GM21723 (cell line): ENCODE measurements around the gene NUDT15.
"Not testable (repeated sequence)": the region's sequence is repeated elsewhere in the genome, so short reads cannot be mapped to it uniquely, and the experiment has no call there.

Source experiments
- ATAC-seq: cut with Tn5 transposase; IDR thresholded peaks from one replicate; pipeline ENCODE4 v1.9.1; 2021; ENCODE audit warnings: mild to moderate bottlenecking, moderate library complexity; ENCODE audit not compliant: unreplicated experiment

NUDT15 gene

DNA sequence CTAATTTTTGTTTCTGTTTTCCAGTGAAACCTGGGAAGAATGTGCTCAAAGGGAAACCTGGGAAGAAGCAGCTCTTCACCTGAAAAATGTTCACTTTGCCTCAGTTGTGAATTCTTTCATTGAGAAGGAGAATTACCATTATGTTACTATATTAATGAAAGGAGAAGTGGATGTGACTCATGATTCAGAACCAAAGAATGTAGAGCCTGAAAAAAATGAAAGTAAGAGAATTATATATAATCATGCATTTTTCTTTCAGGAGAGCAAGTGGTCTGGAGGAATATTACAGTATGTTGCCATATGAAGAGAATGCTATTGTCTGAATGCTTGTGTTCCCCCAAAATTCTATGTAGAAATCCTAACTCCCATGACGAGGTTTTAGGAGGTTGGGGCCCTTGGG lies 3.4 kb downstream of the NUDT15 start:
- no peak for ATAC-seq

DNA sequence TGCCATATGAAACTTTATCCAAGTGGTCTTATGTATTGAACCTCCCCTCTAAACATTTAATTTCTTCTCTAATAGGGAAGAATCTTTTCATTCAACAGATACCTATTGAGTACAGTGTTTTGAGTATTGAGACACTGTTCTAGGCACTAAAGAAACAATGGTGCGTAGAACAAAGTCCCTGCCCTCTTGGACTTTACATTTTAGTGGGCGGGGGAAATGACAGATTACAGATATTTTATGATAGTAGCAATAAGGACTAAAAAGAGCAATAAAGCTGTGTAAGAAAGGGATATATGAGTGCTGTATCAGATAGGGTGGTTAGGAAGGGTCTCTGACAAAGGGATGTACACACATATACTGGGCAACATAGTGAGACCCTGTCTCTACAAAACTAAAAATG lies 5.4 kb downstream of the NUDT15 start:
- no peak for ATAC-seq

DNA sequence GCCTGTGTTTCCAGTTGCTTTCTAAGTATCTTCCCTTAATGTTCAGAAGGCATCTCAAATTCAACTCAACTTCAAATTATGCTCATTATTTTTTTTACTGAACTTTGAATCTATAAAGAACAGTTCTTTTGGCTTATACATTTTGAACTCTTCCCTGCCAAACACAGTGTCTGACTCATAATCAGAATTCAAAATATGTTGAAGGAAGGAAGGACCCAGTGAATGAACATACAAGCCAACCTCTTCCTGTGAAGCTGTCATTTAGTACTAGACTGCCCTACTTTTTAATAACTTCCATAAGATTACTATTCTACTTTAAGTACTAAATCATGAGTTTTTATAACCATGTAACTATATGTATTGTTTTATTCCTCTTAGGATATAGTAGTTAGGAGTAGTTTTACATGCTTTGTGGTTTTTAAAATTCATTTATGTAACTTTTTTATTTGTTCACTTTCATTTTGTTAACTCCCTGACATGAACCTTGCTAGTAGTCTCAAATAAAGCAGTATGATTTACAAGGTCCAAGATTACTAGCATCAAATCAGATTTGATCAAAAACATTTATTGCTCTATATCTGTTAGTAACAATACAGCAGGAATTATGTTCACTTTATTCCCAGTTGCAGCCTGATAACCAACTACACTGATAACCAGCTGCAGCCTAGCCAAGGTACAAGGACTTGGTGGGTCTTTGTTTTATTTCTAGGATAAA lies 6.4 kb downstream of the NUDT15 start:
- ATAC-seq = peak; percentile 55

DNA sequence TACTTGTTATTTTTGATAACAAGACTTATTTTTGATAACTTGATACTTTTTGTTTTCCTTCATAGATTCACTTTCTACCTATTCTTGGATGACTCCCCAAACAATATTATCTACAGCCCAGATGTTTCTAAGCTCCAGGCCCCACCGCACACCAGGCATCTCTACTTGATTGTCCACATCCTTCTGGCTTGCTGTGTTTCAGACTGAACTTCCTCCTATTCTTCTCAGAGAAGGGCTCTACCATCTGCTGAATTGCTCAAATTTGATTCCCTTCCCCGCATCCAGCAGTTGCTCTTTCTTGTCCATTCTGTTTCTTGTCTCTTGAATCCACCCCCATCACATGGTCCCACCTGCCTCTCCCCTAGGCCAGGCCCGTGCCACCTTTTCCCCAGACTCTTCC lies 13.0 kb downstream of the NUDT15 start:
- ATAC-seq = no peak

DNA sequence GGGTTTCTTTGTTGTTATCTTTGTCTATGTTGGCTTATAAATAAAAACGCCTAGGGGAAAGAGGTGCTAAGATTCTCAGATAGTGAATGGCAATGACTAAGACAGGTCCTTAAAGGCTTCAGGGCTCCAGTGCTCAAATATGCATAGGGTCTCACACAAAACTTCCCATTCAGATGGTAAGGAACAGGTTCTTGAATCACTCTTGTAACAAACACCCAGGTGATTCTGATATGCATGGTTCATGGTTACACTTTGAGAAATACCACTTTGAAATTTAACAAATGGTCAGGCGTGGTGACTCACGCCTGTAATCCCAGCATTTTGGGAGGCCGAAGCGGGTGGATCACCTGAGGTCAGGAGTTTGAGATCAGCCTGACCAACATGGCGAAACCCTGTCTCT lies 17.1 kb downstream of the NUDT15 start:
- ATAC-seq = no peak

DNA sequence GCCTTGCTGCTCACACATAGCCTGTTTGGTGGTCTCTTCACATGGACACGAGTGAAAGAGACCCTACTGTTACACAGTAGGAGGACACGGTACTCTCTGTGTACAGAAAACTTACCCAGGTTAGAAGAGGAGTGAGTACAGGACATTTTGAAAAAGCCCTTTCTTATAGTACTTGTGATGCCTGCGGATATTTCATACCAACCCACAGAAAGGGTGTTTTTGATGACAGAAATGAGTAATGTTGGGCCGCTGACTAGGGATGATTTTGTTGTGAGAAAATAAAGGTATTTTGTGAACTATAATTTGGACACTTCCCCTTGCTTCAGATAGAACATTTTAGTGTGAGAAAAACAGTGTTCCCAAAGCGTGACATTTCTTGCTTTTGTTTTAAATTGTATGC lies 18.2 kb downstream of the NUDT15 start:
- ATAC-seq = no peak

DNA sequence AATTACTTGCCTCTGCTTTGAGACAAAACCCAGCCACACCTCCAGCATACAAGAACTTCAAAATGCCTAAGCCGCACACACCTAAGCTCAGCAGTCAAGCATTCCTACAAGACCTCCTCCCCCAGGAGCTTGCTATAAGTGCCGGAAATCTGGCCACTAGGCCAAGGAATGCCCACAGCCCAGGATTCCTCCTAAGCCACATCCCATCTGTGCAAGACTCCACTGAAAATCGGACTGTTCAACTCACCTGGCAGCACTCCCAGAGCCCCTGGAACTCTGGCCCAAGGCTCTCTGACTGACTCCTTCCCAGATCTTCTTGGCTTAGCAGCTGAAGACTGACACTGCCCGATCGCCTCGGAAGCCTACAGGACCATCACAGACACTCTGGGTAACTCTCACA lies 21.0 kb downstream of the NUDT15 start:
- ATAC-seq = not testable (repeated sequence)

DNA sequence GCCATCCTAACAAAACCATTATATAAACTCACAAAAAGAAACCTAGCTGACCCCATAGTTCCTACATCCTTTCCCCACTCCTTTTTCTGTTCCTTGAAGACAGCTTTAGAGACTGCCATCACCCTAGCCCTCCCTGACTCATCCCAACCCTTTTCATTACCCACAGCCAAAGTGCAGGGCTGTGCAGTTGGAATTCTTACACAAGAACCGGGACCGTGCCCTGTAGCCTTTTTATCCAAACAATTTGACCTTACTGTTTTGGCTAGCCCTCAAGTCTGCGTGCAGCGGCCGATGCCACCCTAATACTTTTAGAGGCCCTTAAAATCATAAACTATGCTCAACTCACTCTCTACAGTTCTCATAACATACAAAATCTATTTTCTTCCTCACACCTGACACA lies 22.4 kb downstream of the NUDT15 start:
- ATAC-seq = not testable (repeated sequence)

DNA sequence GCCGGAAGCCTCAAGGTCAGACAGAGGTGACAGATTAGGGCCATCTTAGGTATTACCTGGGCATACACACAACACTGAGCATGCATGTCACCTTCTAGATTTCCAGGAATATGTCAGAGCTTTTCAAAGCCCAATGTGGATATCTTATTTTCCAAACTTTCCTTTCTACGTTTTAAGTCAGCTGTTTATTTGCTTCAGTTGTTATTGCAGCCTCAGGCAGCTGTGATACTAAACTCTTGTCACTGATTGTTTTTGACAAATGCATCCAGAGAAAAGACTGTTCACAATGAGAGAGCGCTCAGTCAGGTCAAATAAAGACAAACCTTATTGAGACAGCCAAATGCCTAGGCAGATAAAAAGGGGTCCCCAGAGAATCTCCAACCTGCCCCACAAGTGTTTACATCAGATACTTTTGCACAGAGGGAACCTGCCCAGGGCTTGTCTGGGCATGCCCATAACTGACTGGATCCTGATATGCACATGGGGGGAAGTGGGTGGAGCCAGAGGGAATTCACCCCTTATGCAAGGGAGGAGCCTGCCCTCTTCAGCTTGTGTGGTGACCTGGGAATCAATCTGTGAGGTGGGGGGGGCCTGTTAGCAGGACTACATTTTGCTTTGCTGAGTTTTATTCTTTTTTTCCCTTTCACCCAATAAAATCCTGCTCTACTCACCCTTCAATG lies 28.9 kb downstream of the NUDT15 start:
- ATAC-seq = peak; percentile 62

DNA sequence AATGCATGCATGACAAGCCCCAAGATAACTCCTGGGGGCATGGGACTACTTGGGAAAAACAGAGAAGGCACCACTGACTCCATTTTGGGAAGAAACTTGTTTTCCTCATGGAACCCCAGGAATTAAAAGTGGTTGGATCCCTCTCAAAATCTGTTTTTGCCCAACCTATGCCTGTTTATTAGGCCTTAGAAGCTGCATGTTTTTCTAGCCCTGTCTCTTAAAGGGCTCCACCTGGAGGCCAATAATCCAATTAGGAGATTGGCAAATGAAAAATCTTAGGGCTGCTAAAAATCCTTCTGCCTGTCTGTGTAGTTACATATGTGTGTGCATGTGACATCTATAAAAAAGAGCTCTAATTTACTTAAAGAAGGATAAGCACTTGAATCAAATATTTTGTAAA lies 30.5 kb downstream of the NUDT15 start:
- no peak for ATAC-seq

DNA sequence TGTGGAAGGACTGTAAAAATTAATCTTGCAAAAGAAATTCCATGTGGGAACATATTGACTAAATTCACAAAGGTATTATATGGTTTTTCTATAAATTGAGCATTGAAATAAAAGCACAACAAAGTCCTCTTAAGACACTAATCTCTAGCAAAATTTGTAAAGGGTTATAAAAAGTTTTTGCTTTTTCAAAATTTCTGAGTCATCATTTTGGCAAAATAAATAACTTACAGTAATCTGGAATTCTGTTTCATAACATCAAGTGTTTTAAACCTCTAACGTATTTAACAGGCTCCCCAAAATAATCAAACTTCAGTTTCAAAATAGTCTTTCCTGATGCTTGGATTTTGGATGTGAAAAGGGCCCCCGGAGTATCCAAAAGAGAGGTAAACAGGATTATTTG lies 31.4 kb downstream of the NUDT15 start:
- no peak for ATAC-seq

DNA sequence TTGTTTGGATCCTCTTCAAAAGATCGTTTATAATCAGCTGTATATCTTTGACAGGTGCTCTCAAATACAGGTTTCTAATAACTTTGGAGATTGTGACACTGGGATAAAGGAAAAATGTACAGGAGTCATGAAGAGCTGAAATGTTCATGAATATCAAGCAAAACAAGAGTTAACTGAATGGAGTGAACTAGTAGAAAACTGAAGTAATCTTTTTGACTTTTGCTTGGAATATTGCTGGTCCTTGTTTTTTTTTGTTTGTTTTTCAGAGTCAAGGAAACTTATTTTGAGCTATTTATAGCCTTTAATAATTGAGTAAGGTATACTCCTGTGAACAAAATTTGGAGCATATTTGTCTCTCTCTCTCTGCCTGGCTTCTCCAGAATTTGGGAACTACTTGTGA lies 32.0 kb downstream of the NUDT15 start:
- ATAC-seq = no peak

DNA sequence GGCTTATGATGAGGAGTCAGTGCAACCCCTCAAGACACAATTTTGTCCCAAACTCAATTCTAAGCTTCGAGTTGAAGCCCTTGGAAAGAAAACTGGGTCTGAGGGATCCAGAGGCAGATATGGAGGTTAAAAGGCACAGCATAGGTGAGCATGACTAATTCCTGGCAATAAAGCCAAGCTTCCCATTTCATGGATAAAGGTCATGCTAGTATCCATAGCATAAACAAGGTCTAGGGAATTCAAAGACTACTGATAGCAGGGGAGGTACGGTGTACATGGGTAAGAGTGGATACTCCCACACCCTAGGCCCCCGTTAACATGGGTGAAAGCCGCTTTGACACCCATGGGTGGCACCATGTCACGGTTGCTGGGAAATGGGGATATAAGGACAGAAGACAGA lies 33.4 kb downstream of the NUDT15 start:
- no peak for ATAC-seq

DNA sequence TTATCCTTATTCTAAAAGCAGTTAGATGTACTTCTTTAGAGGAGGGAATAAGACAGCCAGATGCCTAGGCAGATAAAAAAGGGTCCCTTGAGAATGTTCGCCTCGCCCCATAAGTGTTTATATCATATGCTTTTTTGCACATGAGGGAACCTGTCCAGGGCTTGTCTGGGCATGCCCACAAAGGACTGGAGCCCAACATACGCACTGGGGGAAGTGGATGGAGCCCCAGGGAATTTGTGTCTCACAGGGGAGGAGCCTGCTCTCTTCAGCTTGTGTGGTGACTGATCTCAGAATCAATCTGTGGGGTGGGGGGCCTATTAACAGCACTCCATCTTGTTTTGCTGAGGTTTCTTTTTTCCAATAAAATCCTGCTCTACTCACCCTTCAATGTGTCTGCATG lies 34.8 kb downstream of the NUDT15 start:
- no peak for ATAC-seq

DNA sequence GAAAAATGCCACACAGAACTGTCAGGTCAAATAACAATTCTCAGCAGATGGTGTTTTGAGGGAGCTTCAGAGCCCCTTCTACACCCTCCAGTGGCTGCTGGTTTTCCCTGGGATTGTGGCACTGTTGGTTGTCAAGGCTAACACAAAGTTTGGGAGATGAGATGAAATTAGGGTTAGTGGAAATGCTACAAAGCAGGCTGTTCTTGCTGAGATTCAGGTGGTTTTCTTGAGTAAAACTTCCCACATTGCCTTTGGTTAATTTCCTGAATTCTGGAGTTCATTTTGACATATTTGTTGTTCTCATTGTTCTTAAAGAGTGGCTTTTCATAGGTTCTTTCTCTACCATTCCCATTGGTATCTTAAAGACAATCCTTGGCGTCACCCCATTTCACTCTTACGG lies 35.3 kb downstream of the NUDT15 start:
- no peak for ATAC-seq

DNA sequence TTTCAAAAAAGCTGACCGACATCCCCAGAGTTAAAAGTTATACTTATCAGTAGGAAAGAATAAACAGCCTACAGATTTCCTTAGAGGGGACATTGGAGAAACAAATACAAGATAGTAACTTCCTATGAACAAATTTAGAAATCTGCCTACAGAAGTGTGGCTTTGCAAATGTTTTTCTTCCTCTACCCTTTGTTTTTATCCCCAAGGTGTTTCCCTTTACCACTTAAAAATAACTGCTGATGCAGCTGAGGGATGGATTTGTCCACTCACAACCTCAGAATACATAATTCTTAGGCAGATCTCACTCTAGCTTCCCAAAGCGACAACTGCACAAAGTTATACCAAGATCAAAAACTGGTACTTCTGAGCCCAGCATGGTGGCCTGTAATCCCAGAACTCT lies 36.5 kb downstream of the NUDT15 start:
- ATAC-seq = no peak

DNA sequence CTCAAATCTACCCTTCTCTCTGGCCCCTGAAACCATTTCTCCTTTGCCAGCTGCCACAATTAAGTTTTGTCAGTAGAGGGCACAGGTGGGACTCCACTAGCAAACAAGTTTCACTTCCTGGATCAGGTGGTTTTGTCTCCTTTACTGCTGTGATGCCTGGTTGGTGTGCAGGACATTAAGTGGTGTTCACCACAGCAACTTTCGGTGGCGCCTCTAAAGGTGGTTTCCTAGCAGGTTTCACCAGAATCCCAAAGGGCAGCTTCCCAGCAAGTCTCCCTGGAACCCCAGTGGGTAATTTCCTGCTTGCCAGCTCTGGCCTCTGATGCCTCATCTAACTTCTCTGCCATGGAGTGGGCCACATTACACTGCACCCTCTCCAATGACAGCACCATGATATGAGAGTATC lies 40.7 kb downstream of the NUDT15 start:
- ATAC-seq = peak; percentile 96

DNA sequence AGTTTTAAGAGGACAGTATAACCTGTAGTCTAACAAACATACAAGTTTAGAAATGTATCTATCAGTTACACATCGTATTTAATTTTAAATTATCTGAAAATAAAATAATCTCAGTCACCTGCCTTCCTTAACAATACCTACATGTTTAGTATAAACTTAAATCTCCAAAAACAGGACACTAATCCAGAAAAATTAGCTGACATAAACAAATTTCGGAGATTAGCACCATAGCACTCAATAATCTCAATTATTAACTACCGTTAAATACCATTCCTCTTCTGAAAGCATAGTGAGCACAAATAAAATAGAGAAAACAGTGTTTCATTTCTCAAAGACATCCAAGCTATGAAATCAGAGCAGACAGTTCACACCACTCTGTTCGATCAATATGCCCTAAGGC lies 44.2 kb downstream of the NUDT15 start:
- ATAC-seq = no peak

DNA sequence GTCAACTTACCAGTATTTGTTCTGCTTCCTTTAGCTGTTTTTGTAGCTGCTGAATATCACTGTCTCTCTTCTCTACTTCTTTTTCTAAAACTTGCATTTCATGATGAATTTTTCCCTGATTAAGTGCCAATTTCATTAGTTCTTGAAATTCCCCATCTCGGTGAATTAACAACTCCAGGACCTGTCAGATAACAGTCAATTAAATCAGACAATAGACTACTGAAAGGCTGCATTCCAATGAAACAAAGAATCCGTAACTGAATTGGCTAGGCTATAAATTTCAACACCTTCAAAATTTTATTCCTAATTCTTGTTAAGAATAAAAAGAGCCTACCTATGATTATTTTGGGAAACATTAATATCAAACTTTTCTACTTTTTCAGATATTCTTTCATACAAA lies 48.7 kb downstream of the NUDT15 start:
- no peak for ATAC-seq

DNA sequence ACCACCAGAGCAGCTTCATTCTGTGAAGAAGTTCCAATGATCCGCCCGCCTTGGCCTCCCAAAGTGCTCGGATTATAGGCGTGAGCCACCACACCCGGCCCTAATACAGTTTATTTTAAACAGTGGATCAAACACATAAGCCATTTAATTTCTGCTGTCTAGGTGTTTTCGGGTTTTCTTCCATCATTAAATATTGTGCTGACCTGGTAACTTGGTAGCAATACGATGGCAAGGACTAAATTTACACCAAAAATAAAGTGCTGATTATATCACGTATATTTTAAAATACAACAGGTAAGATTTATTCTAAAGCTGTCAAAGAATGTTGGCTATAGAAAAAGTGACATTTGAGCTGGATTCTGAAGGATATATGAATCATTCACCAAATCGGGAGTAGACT lies 56.1 kb downstream of the NUDT15 start:
- no peak for ATAC-seq

DNA sequence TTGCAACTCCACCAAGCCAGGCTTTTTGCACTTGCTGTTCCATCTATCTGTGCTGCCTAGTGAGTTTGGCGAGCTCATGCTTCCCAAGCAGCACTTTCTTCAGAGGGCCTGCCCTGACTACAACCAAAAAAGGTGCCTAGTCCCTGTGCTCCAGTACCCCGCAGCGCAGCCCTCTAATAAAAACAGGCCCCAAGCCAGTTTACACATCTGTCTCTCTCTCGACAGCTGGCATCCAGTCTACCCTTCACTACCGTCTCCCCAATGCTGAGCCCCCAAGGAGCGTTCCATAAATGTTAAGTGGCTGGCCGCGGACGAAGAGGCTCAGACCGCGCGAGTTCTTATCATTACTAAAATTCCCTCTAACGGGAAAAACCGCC lies 56.9 kb downstream of the NUDT15 start:
- peak; percentile 18 for ATAC-seq

DNA sequence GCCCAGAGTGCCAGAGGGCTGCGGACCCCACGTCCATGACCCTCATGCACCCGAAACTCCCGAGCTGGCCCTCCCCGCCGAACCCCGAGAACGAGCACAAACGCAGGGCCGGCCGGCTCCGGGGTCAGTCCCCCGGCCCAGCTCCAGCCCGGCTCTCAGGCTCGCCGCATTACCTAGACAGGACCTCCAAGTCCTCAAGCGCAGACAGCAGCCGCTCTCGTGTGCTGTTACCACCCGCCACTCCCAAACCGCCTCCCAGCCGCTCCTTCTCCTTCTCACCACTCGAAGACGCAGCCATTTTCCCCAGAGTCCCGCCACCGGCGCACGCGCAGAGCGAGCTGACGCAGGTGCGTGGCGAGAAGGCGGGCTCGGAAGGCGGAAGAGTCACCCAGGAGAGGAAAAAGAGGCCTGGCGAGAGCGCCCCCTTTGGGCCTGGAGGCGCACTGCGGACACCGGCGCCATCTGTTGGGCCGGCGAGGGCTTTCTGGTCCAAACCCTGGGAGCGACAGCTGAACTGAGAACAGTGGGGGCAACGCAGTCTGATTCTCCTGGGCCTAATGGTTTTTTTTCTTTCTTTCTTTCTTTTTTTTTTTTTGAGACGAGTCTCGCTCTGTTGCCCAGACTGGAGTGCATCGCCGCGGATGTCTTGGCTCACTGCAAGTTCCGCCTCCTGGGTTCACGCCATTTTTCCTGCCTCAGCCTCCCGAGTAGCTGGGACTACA lies 57.4 kb downstream of the NUDT15 start, which contains the start of gene MED4:
TSS of gene MED4 (minus strand) at position 324 of the 722 bp plus-strand sequence. CDS start at position 298, 26 bp downstream.
- peak; percentile 94 for ATAC-seq
